ENCODE results near the gene CC2D1A.

CC2D1A gene

GRCh38 chr19:13880059-13881043 lies 25.6 kb upstream of the CC2D1A start:
- DNase-seq, result peak; percentile 98

- peak; percentile 43 for DNase-seq
These were observed 24.7 kb upstream of the CC2D1A start for GRCh38 chr19:13881251-13881691.

GRCh38 chr19:13881692-13882418 lies 24.1 kb upstream of the CC2D1A start:
- DNase-seq, result peak; percentile 55

GRCh38 chr19:13882419-13882795 lies 23.6 kb upstream of the CC2D1A start:
- DNase-seq, result no peak

- DNase-seq, result no peak
These were observed 23.2 kb upstream of the CC2D1A start for GRCh38 chr19:13882836-13883235.

- DNase-seq, result no peak
These were observed 22.4 kb upstream of the CC2D1A start for GRCh38 chr19:13883516-13884064.

GRCh38 chr19:13884726-13885591 lies 21.0 kb upstream of the CC2D1A start:
- no peak for DNase-seq

- DNase-seq, result no peak
These were observed 20.1 kb upstream of the CC2D1A start for GRCh38 chr19:13885826-13886365.

- peak; percentile 58 for DNase-seq
These were observed 19.0 kb upstream of the CC2D1A start for GRCh38 chr19:13887018-13887436.

GRCh38 chr19:13887517-13887916 lies 18.5 kb upstream of the CC2D1A start:
- DNase-seq, result no peak

- no peak for DNase-seq
These were observed 17.7 kb upstream of the CC2D1A start for GRCh38 chr19:13888281-13888680.

- no peak for DNase-seq
These were observed 15.9 kb upstream of the CC2D1A start for GRCh38 chr19:13890136-13890535.

GRCh38 chr19:13892870-13893269 lies 13.1 kb upstream of the CC2D1A start:
- no peak for DNase-seq

- DNase-seq, result no peak
These were observed 11.4 kb upstream of the CC2D1A start for GRCh38 chr19:13894552-13894951.

GRCh38 chr19:13896227-13896626 lies 9.8 kb upstream of the CC2D1A start:
- DNase-seq, result no peak

GRCh38 chr19:13899393-13899792 lies 6.6 kb upstream of the CC2D1A start:
- no peak for DNase-seq

GRCh38 chr19:13899912-13900584 lies 6.0 kb upstream of the CC2D1A start:
- no peak for DNase-seq

- peak; percentile 52 for DNase-seq
These were observed 2.9 kb upstream of the CC2D1A start for GRCh38 chr19:13902993-13903555.

GRCh38 chr19:13906521-13906904 lies 512 bp downstream of the CC2D1A start:
- DNase-seq, result peak; percentile 47

GRCh38 chr19:13906910-13907309 lies 909 bp downstream of the CC2D1A start:
- DNase-seq, result no peak

- no peak for DNase-seq
These were observed 2.7 kb downstream of the CC2D1A start for GRCh38 chr19:13908674-13909073.

Data from CD4-positive, alpha-beta T cell treated with Interleukin-10 for 1 hour (primary cell).